G401.6 (cell line): ENCODE data around the gene OR1M1.

Experiments
- FAIRE-seq: peaks from 2 replicates; lab custom pipeline; 2012; peaks lifted over from hg19 to GRCh38; lab: Jason Lieb, UNC

OR1M1 gene

GRCh38 chr19:9075064-9075949, 11.6 kb upstream of the OR1M1 start:
- no peak for FAIRE-seq

GRCh38 chr19:9076901-9077300, 10.0 kb upstream of the OR1M1 start:
- FAIRE-seq = no peak

- FAIRE-seq = no peak
These were observed 8.2 kb upstream of the OR1M1 start for GRCh38 chr19:9078651-9079050.

GRCh38 chr19:9107375-9107774, 20.5 kb downstream of the OR1M1 start, which contains the start of gene OR7G2:
OR7G2 (minus strand) TSS chr19:9107475; CDS start chr19:9103243, 4,232 bp downstream.
- no peak for FAIRE-seq

DNA sequence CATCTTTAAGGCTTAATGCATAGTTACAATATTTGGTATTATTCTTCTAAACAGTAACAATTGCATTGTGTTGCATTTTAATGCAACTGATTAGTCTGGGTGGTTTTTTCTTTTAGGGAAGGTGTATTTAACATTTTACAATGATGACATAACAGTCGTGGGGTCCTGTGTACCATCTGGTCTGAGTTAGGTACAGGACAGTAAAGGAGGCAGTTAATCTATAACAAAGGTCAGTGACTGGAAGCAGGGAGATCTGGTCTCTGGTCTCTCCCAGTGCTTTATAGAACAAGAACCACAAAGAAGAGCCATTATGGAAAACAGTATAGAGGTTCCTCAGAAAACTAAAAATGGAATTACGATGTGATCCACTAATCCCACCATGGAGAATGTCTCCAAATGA, 23.1 kb downstream of the OR1M1 start:
- FAIRE-seq = no peak

- no peak for FAIRE-seq
These were observed 28.5 kb downstream of the OR1M1 start, which contains the start of gene OR7G1 for GRCh38 chr19:9115307-9115813. OR7G1 (minus strand) TSS chr19:9115763; CDS start chr19:9115763, 0 bp downstream.

DNA sequence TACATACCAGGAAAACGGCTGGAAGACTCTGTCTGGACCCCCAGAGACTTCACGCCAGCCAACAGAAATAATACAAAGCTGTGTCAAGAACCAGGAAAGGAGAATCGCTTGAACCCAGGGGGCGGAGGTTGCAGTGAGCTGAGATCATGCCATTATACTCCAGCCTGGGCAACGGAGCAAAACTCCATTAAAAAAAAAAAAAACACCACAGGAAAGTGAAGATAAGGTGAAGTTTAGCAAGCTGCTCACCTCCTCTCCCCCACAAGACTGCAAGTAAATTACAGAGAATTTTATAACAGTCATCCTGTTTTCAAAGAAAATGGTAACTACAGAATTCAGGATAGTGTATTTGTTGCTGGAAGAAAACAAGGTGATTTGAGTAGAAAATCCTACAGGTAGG, 29.7 kb downstream of the OR1M1 start:
- no peak for FAIRE-seq

GRCh38 chr19:9126900-9127405, 40.1 kb downstream of the OR1M1 start, which contains the start of gene OR7G3:
OR7G3 (minus strand) TSS chr19:9126950; CDS start chr19:9126950, 0 bp downstream.
- no peak for FAIRE-seq

DNA sequence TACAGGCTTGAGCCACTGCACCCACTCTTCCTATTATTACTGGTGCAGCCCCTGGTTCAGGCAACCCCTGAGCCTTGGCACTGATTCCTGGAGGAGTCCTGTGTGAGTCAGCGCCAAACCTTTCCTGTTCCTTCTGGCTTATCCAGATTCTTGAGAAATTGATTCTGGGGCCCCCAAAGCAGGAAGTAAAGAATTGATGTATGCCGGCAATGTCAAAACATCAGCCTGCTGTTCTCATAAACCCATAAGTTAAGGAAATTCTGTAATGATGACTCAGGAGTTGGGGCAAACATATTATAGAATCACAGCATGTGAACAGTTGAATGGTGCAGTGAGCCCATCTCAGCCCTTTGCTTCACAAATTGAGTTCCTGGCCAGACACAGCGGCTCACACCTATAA, 41.3 kb downstream of the OR1M1 start:
- FAIRE-seq = no peak

DNA sequence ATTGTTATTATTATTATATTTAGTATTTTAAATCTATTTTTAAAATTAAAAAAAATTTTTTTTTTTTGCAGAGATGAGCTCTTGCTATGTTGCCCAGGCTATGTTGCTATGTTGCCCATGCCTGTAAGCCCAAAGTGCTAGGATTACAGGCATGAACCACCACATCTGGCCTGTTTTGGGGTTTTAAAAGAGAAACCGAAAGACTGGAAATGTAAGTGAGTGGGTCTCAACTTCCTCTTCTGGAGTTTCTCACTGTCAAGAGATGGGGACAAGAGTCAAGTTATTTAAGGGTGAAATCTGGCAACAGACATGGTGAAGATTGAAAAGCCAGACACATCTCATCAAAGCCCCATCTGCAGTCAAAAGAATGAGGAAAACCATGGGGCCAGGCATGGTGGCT, 44.1 kb downstream of the OR1M1 start:
- FAIRE-seq = no peak

- FAIRE-seq = no peak
These were observed 45.6 kb downstream of the OR1M1 start for GRCh38 chr19:9132422-9132821.

- FAIRE-seq = no peak
These were observed 52.8 kb downstream of the OR1M1 start for GRCh38 chr19:9139609-9140158.

DNA sequence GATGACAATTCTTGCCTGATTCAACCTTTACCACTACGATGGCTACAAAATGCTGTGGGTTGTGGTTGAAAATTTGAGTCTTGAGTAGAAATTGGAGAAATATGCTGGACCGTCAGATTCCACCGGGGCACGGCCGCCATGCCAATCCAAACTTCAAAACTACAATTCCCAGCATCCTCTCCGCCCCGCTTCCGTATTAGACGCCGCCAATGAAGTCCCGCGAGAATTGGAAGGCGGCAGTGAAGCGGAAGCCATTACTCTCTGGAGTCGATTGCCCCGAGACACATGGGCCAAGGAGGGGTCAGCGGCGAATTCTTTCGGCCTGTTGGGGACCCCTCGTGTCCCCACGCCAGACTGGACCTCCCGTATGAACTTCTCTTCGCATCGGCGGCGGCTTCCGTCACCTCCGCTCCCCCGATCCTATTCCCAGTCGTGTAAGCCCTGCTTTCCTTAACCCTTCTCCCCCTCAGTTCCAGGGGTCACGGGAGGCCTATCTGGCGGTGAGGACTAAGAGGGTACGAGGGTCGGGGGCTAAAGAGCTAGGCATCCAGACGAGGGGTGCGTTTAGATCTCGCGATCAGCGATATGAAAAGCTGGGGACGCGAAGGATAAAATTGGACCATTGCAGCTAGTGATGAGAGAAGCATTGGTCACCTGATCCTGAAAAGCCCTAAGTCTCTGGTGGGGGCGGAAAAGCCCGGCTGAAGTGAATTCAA, 53.5 kb downstream of the OR1M1 start, which contains the start of gene ZNF317:
Gene ZNF317, plus strand, starts transcription at position 239 of the 716 bp plus-strand sequence. CDS start 15,620 bp downstream, outside the sequence.
- peak; percentile 90 for FAIRE-seq

GRCh38 chr19:9144920-9145319, 58.1 kb downstream of the OR1M1 start:
- no peak for FAIRE-seq
